Liver (tissue), 9 donors: Measurements from ENCODE around the gene PHF19. TPM values are rescaled to one million over a fixed set of nuclear protein-coding genes. Genes with fewer than 3 reads are reported as not detected.

Source experiments
- DNase-seq: peaks from one replicate; pipeline ENCODE4 v3.0.0-alpha.2; 2017; ENCODE audit warnings: low spot score
- H3K27ac ChIP-seq, 2 donors: one replicate each; pipeline ENCODE4 v1.7.0; 2013; ENCODE audit warnings: inconsistent platforms in 2 of 2, low read length in 2 of 2, control low read depth in 1 of 2, low read depth in 1 of 2, mild to moderate bottlenecking in 1 of 2
- H3K27me3 ChIP-seq, 4 donors: one replicate each; pipeline versions ENCODE4 v1.6.1 to v1.7.0; 2013; ENCODE audit warnings: low read length in 3 of 4, inconsistent platforms in 1 of 4, mild to moderate bottlenecking in 1 of 4, moderate library complexity in 1 of 4; ENCODE audit not compliant: control insufficient read depth in 4 of 4, insufficient read depth in 4 of 4
- H3K36me3 ChIP-seq, 4 donors: one replicate each; pipeline versions ENCODE4 v1.6.1 to v1.7.0; 2013; ENCODE audit warnings: low read length in 3 of 4, mild to moderate bottlenecking in 3 of 4, low read depth in 1 of 4, moderate library complexity in 1 of 4; ENCODE audit not compliant: control insufficient read depth in 4 of 4, insufficient read depth in 3 of 4
- H3K4me1 ChIP-seq, 4 donors: one replicate each; pipeline versions ENCODE4 v1.6.1 to v1.7.0; 2013; ENCODE audit warnings: low read length in 3 of 4, mild to moderate bottlenecking in 3 of 4, moderate library complexity in 1 of 4; ENCODE audit not compliant: control insufficient read depth in 4 of 4, insufficient read depth in 4 of 4
- H3K4me3 ChIP-seq, 3 donors: one replicate each; pipeline versions ENCODE4 v1.6.1 to v1.7.0; 2013; ENCODE audit warnings: low read length in 3 of 3, control low read depth in 1 of 3, low read depth in 1 of 3, mild to moderate bottlenecking in 1 of 3
- H3K9ac ChIP-seq, 2 donors: one replicate each; pipeline ENCODE4 v1.7.0; 2013; ENCODE audit warnings: low read length in 2 of 2, mild to moderate bottlenecking in 2 of 2, moderate library complexity in 2 of 2, control low read depth in 1 of 2, low read depth in 1 of 2
- H3K9me3 ChIP-seq, 4 donors: one replicate each; pipeline versions ENCODE4 v1.6.1 to v1.7.0; 2013; ENCODE audit warnings: low read length in 3 of 4; ENCODE audit not compliant: control insufficient read depth in 4 of 4
- EGR1 ChIP-seq, 2 donors: IDR thresholded peaks; 2 replicates each; pipeline ENCODE4 v1.6.1; 2016 to 2018; ENCODE audit warnings: antibody characterized with exemption in 2 of 2, low read depth in 2 of 2
- FOXA1 ChIP-seq: IDR thresholded peaks from 2 replicates; pipeline ENCODE4 v1.6.1; 2016; ENCODE audit warnings: antibody characterized with exemption
- GABPA ChIP-seq, 2 donors: IDR thresholded peaks in 1 of 2; conservative IDR thresholded peaks in 1 of 2; 2 replicates each; pipeline ENCODE4 v1.6.1; 2016; ENCODE audit warnings: antibody characterized with exemption in 2 of 2, mild to moderate bottlenecking in 1 of 2, moderate library complexity in 1 of 2
- HNF4G ChIP-seq: IDR thresholded peaks from 2 replicates; pipeline ENCODE4 v1.6.1; 2016; ENCODE audit warnings: antibody characterized with exemption
- NR2F2 ChIP-seq: IDR thresholded peaks from 2 replicates; pipeline ENCODE4 v1.6.1; 2016; ENCODE audit warnings: antibody characterized with exemption
- RAD21 ChIP-seq, 2 donors: IDR thresholded peaks; 2 replicates each; pipeline ENCODE4 v1.6.1; 2016; ENCODE audit warnings: antibody characterized with exemption in 2 of 2, mild to moderate bottlenecking in 2 of 2
- RXRA ChIP-seq, 2 donors: IDR thresholded peaks; 2 replicates each; pipeline ENCODE4 v1.6.1; 2017 to 2018; ENCODE audit warnings: antibody characterized with exemption in 2 of 2, mild to moderate bottlenecking in 1 of 2
- SP1 ChIP-seq: IDR thresholded peaks from 2 replicates; pipeline ENCODE4 v1.6.1; 2018; ENCODE audit warnings: antibody characterized with exemption, mild to moderate bottlenecking
- WGBS: extraction: QIAGEN DNeasy Blood & Tissue Kit; methylation state at CpG from one replicate; pipeline ENCODE4 v1.1.7; 2013; 5-methylcytosine and 5-hydroxymethylcytosine counted together
- polyA plus RNA-seq, 2 donors: library from polyadenylated mRNA; stranded (reverse) in 1 of 2; unstranded in 1 of 2; fragments of 200-250 nt in 1 of 2; fragments of >200 nt in 1 of 2; fragmentation: Nextera tagmentation in 1 of 2; extraction: Ambion mirVana in 1 of 2; gene quantifications; one replicate each; pipeline versions ENCODE4 v1.2.1 to v1.2.3, GENCODE V29; 2013 to 2015
- total RNA-seq, 2 donors: library from RNA; depleted of rRNA; stranded (reverse); fragments of >200 nt; gene quantifications; one replicate each; pipeline ENCODE4 v1.2.3, GENCODE V29; 2014
- TF ChIP-seq, protein P1 (sequence below): IDR thresholded peaks from 2 replicates; pipeline ENCODE4 v1.6.1; 2016; ENCODE audit warnings: antibody characterized with exemption
- TF ChIP-seq, protein P2 (sequence below): IDR thresholded peaks from 2 replicates; pipeline ENCODE4 v1.6.1; 2016; ENCODE audit warnings: antibody characterized with exemption, mild to moderate bottlenecking
- TF ChIP-seq, protein P3 (sequence below): fragments of 150-350 bp; IDR thresholded peaks from 2 replicates; pipeline ENCODE4 v1.5.1; 2017; ENCODE audit warnings: improper control_type of control experiment, low read depth, low read length; ENCODE audit not compliant: missing input control
- TF ChIP-seq, protein P4 (sequence below): IDR thresholded peaks from 2 replicates; pipeline ENCODE4 v1.6.1; 2016; ENCODE audit warnings: antibody characterized with exemption
- donor health status: healthy.
- donor health status: healthy.
- donor health status: healthy.
- donor health status: healthy.
- donor health status: healthy.

The PHF19 gene
- total and polyA plus RNA-seq, 4 donors = 1.9 to 16.0 (median 3.5) TPM

DNA sequence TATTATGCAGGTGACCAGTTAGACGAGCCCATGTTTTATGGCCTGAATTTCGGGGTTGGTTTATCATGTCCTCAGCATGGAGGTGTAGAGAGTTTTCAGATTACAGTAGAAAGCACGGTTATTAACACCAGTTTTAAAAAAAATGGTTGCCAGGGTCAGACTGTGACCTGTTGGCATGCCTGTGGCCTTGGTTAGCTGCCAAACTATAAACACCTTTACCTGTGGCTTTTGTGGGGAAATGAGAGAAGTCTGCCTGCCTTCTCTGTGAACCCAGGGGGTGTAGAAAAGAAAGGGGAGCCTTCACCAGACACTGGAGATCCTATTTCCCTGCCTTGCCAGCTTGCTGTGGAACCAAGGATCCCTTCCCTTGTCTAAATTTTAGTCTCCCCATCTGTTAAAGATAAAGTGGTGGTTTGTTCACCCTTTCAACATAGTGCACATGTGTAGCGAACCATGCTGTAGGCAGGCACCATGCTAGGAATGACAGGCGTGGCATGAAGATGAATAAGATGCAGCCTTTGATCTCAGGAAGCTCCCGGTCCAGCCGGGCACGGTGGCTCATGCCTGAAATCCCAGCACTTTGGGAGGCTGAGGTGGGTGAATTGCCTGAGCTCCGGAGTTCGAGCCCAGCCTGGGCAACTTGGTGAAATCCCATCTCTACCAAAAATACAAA lies 6.1 kb upstream of the PHF19 start:
- H3K4me3 ChIP-seq = no peak overlapping the region
- TF ChIP-seq, protein P1, sequence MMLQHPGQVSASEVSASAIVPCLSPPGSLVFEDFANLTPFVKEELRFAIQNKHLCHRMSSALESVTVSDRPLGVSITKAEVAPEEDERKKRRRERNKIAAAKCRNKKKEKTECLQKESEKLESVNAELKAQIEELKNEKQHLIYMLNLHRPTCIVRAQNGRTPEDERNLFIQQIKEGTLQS = no peak
- no peak for TF ChIP-seq RXRA (IDR thresholded peaks at IDR 0.05)
- TF ChIP-seq, protein P2, sequence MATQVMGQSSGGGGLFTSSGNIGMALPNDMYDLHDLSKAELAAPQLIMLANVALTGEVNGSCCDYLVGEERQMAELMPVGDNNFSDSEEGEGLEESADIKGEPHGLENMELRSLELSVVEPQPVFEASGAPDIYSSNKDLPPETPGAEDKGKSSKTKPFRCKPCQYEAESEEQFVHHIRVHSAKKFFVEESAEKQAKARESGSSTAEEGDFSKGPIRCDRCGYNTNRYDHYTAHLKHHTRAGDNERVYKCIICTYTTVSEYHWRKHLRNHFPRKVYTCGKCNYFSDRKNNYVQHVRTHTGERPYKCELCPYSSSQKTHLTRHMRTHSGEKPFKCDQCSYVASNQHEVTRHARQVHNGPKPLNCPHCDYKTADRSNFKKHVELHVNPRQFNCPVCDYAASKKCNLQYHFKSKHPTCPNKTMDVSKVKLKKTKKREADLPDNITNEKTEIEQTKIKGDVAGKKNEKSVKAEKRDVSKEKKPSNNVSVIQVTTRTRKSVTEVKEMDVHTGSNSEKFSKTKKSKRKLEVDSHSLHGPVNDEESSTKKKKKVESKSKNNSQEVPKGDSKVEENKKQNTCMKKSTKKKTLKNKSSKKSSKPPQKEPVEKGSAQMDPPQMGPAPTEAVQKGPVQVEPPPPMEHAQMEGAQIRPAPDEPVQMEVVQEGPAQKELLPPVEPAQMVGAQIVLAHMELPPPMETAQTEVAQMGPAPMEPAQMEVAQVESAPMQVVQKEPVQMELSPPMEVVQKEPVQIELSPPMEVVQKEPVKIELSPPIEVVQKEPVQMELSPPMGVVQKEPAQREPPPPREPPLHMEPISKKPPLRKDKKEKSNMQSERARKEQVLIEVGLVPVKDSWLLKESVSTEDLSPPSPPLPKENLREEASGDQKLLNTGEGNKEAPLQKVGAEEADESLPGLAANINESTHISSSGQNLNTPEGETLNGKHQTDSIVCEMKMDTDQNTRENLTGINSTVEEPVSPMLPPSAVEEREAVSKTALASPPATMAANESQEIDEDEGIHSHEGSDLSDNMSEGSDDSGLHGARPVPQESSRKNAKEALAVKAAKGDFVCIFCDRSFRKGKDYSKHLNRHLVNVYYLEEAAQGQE = no peak
- no peaks in the 10 kb centered on the region for H3K9me3 ChIP-seq
- H3K36me3 ChIP-seq = no peaks in the 10 kb centered on the region
- no peaks in the 10 kb centered on the region for H3K27me3 ChIP-seq
- H3K9ac ChIP-seq = no peak overlapping the region
- DNase-seq = no peak
- WGBS = 72% methylated on average over 10 of the region's 10 CpGs
- no peaks in the 10 kb centered on the region for H3K4me1 ChIP-seq
- no peak overlapping the region for H3K27ac ChIP-seq

DNA sequence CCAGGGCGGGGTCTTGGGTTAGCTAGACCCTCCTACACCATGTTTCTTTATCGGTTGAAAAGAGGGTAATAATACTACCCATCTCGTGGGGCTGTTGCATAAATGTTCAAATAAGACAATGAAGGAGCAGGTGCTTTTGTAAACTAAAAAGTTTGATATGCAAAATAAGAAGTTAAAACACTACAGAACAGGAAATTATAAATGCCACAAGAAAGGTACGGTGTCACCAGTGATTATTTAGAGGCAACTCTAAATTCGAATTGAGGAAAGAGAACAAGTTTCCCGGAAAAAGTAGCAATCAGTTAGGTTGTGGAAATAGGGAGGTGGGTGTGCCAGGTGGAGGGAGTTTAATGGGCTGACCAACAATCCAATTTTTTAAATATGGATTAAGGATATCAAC lies 2.5 kb upstream of the PHF19 start:
- no peaks in the 10 kb centered on the region for H3K9me3 ChIP-seq
- no peak overlapping the region for H3K9ac ChIP-seq
- peaks cover 2 to 10% (median 4%) of the 10 kb centered on the region in 4 donors for H3K4me1 ChIP-seq
- DNase-seq = no peak
- H3K27ac ChIP-seq = no peak overlapping the region
- TF ChIP-seq SP1 (no peak), RAD21 (IDR thresholded peaks at IDR 0.05) (no peak), RXRA (IDR thresholded peaks at IDR 0.05) (no peak), EGR1 (IDR thresholded peaks at IDR 0.05; ENCODE audit: low read depth in 2 of 2) (no peak), GABPA (IDR thresholded peaks at IDR 0.05 in 1 of 2, conservative IDR thresholded peaks at IDR 0.05 in 1 of 2) (no peak), HNF4G (no peak), NR2F2 (no peak), FOXA1 (no peak)
- TF ChIP-seq, protein P2 = no peak
- TF ChIP-seq, protein P3, sequence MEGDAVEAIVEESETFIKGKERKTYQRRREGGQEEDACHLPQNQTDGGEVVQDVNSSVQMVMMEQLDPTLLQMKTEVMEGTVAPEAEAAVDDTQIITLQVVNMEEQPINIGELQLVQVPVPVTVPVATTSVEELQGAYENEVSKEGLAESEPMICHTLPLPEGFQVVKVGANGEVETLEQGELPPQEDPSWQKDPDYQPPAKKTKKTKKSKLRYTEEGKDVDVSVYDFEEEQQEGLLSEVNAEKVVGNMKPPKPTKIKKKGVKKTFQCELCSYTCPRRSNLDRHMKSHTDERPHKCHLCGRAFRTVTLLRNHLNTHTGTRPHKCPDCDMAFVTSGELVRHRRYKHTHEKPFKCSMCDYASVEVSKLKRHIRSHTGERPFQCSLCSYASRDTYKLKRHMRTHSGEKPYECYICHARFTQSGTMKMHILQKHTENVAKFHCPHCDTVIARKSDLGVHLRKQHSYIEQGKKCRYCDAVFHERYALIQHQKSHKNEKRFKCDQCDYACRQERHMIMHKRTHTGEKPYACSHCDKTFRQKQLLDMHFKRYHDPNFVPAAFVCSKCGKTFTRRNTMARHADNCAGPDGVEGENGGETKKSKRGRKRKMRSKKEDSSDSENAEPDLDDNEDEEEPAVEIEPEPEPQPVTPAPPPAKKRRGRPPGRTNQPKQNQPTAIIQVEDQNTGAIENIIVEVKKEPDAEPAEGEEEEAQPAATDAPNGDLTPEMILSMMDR = no peak
- TF ChIP-seq, protein P4, sequence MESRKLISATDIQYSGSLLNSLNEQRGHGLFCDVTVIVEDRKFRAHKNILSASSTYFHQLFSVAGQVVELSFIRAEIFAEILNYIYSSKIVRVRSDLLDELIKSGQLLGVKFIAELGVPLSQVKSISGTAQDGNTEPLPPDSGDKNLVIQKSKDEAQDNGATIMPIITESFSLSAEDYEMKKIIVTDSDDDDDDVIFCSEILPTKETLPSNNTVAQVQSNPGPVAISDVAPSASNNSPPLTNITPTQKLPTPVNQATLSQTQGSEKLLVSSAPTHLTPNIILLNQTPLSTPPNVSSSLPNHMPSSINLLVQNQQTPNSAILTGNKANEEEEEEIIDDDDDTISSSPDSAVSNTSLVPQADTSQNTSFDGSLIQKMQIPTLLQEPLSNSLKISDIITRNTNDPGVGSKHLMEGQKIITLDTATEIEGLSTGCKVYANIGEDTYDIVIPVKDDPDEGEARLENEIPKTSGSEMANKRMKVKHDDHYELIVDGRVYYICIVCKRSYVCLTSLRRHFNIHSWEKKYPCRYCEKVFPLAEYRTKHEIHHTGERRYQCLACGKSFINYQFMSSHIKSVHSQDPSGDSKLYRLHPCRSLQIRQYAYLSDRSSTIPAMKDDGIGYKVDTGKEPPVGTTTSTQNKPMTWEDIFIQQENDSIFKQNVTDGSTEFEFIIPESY = no peak
- no peaks in the 10 kb centered on the region for H3K36me3 ChIP-seq
- H3K4me3 ChIP-seq = no peak overlapping the region
- 82% methylated on average over 6 of the region's 6 CpGs for WGBS
- no peaks in the 10 kb centered on the region for H3K27me3 ChIP-seq
